GM21447 (cell line): Measurements from ENCODE around the gene DNAJC3.
A peak's percentile ranks its signal among the peaks of the same experiment; 100 is the strongest.
"Not testable (repeated sequence)": the region's sequence is repeated elsewhere in the genome, so short reads cannot be mapped to it uniquely, and the experiment has no call there.

ENCODE experiments used
- ATAC-seq: cut with Tn5 transposase; IDR thresholded peaks from one replicate; pipeline ENCODE4 v1.9.1; 2021; ENCODE audit not compliant: unreplicated experiment

The DNAJC3 gene

GRCh38 chr13:95676762-95677563 is at the start of gene DNAJC3:
Gene DNAJC3 (plus strand): TSS chr13:95677139. CDS start chr13:95677256, 117 bp downstream.
- peak; percentile 86 for ATAC-seq

GRCh38 chr13:95627590-95627989 is 49.3 kb upstream of the DNAJC3 start:
- no peak for ATAC-seq

- ATAC-seq, result no peak
Measured at GRCh38 chr13:95628488-95628887, 48.5 kb upstream of the DNAJC3 start.

GRCh38 chr13:95629071-95629470 is 47.9 kb upstream of the DNAJC3 start:
- ATAC-seq, result no peak

GRCh38 chr13:95630593-95630992 is 46.3 kb upstream of the DNAJC3 start:
- ATAC-seq, result no peak

GRCh38 chr13:95636853-95637252 is 40.1 kb upstream of the DNAJC3 start:
- no peak for ATAC-seq

GRCh38 chr13:95641291-95642027 is 35.5 kb upstream of the DNAJC3 start:
- no peak for ATAC-seq

GRCh38 chr13:95642028-95642621 is 34.8 kb upstream of the DNAJC3 start:
- ATAC-seq, result no peak

GRCh38 chr13:95642999-95643398 is 33.9 kb upstream of the DNAJC3 start:
- ATAC-seq, result no peak

- no peak for ATAC-seq
Measured at GRCh38 chr13:95643571-95643935, 33.4 kb upstream of the DNAJC3 start.

- ATAC-seq, result peak; percentile 42
Measured at GRCh38 chr13:95643936-95644598, 32.9 kb upstream of the DNAJC3 start.

- ATAC-seq, result peak; percentile 77
Measured at GRCh38 chr13:95644601-95645052, 32.3 kb upstream of the DNAJC3 start, which contains the start of gene DZIP1. Gene DZIP1 (minus strand): TSS chr13:95644706. CDS start chr13:95642029, 2,677 bp downstream.

GRCh38 chr13:95647321-95647720 is 29.6 kb upstream of the DNAJC3 start:
- no peak for ATAC-seq

GRCh38 chr13:95650696-95651095 is 26.2 kb upstream of the DNAJC3 start:
- no peak for ATAC-seq

GRCh38 chr13:95652244-95652764 is 24.6 kb upstream of the DNAJC3 start:
- no peak for ATAC-seq

GRCh38 chr13:95652821-95653220 is 24.1 kb upstream of the DNAJC3 start:
- no peak for ATAC-seq

- ATAC-seq, result no peak
Measured at GRCh38 chr13:95656386-95657015, 20.4 kb upstream of the DNAJC3 start.

GRCh38 chr13:95659500-95659899 is 17.4 kb upstream of the DNAJC3 start:
- no peak for ATAC-seq

GRCh38 chr13:95660981-95661581 is 15.9 kb upstream of the DNAJC3 start:
- ATAC-seq, result no peak

GRCh38 chr13:95667235-95667634 is 9.7 kb upstream of the DNAJC3 start:
- ATAC-seq, result not testable (repeated sequence)
